ENCODE measurements around the gene KPNA2. TPM values are rescaled to one million over a fixed set of nuclear protein-coding genes. Genes with fewer than 3 reads are reported as not detected.

KPNA2 gene
- total and polyA plus RNA-seq, 10 of the 15 experiments (the other 5 are each of a cell fraction or from before 2014, with no cell fraction given) = 202 to 731 (median 283) TPM

- no peak for TF ChIP-seq E2F8 (IDR thresholded peaks at IDR 0.05; ENCODE audit: low read depth, partially characterized antibody)
- no peak for TF ChIP-seq KDM1A (IDR thresholded peaks at IDR 0.05; ENCODE audit: borderline replicate concordance)
- TF ChIP-seq CEBPZ (IDR thresholded peaks at IDR 0.05; ENCODE audit: low read depth, low read length) = no peak
- TF ChIP-seq MYC (IDR thresholded peaks at IDR 0.05; ENCODE audit: insufficient read depth, insufficient read length, insufficient replicate concordance, low read length, severe bottlenecking) = no peak
- no peak for TF ChIP-seq PML (IDR thresholded peaks at IDR 0.05; ENCODE audit: low read length)
- TF ChIP-seq NFXL1 (IDR thresholded peaks at IDR 0.05; ENCODE audit: borderline replicate concordance) = no peak
- no peak for TF ChIP-seq TARDBP (IDR thresholded peaks at IDR 0.05; ENCODE audit: borderline replicate concordance)
- TF ChIP-seq SREBF2 (IDR thresholded peaks at IDR 0.05; ENCODE audit: low read length) = no peak
- no peak for TF ChIP-seq POLR2A (IDR thresholded peaks at IDR 0.05; ENCODE audit: low read depth, low read length)
- 0 out of 2 replicates have a peak, but pooled peaks have one; percentile 22 for TF ChIP-seq MTA2 (IDR thresholded peaks at IDR 0.05; ENCODE audit: low read depth)
- no peak for TF ChIP-seq RELA (IDR thresholded peaks at IDR 0.05; ENCODE audit: borderline replicate concordance, partially characterized antibody)
- TF ChIP-seq STAT3 (IDR thresholded peaks at IDR 0.05; ENCODE audit: low read depth, low read length) = no peak
- TF ChIP-seq MAX (IDR thresholded peaks at IDR 0.05; ENCODE audit: low read depth, low read length) = 0 out of 2 replicates have a peak, but pooled peaks have one; percentile 25
- TF ChIP-seq KLF5 (IDR thresholded peaks at IDR 0.05; ENCODE audit: partially characterized antibody) = no peak
- no peak for TF ChIP-seq WRNIP1 (IDR thresholded peaks at IDR 0.05; ENCODE audit: borderline replicate concordance, low read depth, low read length)
- TF ChIP-seq HDAC2 (IDR thresholded peaks at IDR 0.05) = no peak
- TF ChIP-seq HCFC1 (IDR thresholded peaks at IDR 0.05; ENCODE audit: low read length) = no peak
- TF ChIP-seq NBN (IDR thresholded peaks at IDR 0.05) = peak; percentile 74
- TF ChIP-seq ZNF592 (IDR thresholded peaks at IDR 0.05) = no peak
- TF ChIP-seq NR2F1 (conservative IDR thresholded peaks at IDR 0.05) = 0 out of 2 replicates have a peak, but pooled peaks have one; percentile 18
- no peak for TF ChIP-seq CREM (IDR thresholded peaks at IDR 0.05; ENCODE audit: low read depth)
These were observed 41.6 kb upstream of the KPNA2 start (continued) for GRCh38 chr17:67993998-67994361.

All from GM12878 (cell line).